K562 (cell line): ENCODE results near the gene SLC66A3. TPM values are rescaled to one million over a fixed set of nuclear protein-coding genes. Genes with fewer than 3 reads are reported as not detected.

Source experiments
- ATF3 ChIP-seq, 2 experiments: fragments of 450-650 bp in 1 of 2; sonication (generic) in 1 of 2; formaldehyde crosslinking in 1 of 2; IDR thresholded peaks in 1 of 2; conservative IDR thresholded peaks in 1 of 2; 2 replicates each; pipeline versions ENCODE4 v1.6.1 to v1.8.1; 2016 to 2023; ENCODE audit warnings: mild to moderate bottlenecking in 2 of 2, moderate library complexity in 2 of 2, inconsistent platforms in 1 of 2, missing genetic modification reagents in 1 of 2
- BDP1 ChIP-seq: IDR thresholded peaks from 3 replicates; pipeline ENCODE4 v1.6.1; 2011; ENCODE audit not compliant: insufficient read length, insufficient read depth
- CBX2 ChIP-seq: fragments of 200-600 bp; sonication (generic); IDR thresholded peaks from one replicate; pipeline ENCODE4 v1.6.1; 2012; ENCODE audit warnings: mild to moderate bottlenecking, low read length, inconsistent platforms; ENCODE audit not compliant: insufficient read depth, poor library complexity, severe bottlenecking
- CHAMP1 ChIP-seq: fragments of 450-650 bp; IDR thresholded peaks from 2 replicates; pipeline ENCODE4 v1.6.1; 2016; ENCODE audit warnings: mild to moderate bottlenecking
- EWSR1 ChIP-seq: fragments of 450-650 bp; IDR thresholded peaks from 2 replicates; pipeline ENCODE4 v1.6.1; 2018; ENCODE audit warnings: borderline replicate concordance, mild to moderate bottlenecking, low read depth, moderate library complexity; ENCODE audit not compliant: partially characterized antibody
- IFI16 ChIP-seq: fragments of 250-450 bp; sonication (Bioruptor Pico); IDR thresholded peaks from 2 replicates; pipeline ENCODE4 v2.1.2; 2022; ENCODE audit warnings: mild to moderate bottlenecking, inconsistent platforms
- KDM1A ChIP-seq, 2 experiments: fragments of 450-650 bp; IDR thresholded peaks; 2 replicates each; pipeline ENCODE4 v1.6.1; 2016; ENCODE audit warnings: mild to moderate bottlenecking in 2 of 2
- KLF16 ChIP-seq: IDR thresholded peaks from 2 replicates; pipeline ENCODE4 v1.6.1; 2016; ENCODE audit warnings: antibody characterized with exemption
- NEUROD1 ChIP-seq: fragments of 150-350 bp; IDR thresholded peaks from 2 replicates; pipeline ENCODE4 v1.6.1; 2014; ENCODE audit warnings: borderline replicate concordance, low read length, low read depth; ENCODE audit not compliant: partially characterized antibody
- NONO ChIP-seq, 2 experiments: fragments of 200-400 bp in 1 of 2; fragments of 450-650 bp in 1 of 2; formaldehyde crosslinking in 1 of 2; IDR thresholded peaks; 2 replicates each; pipeline ENCODE4 v1.6.1; 2017; ENCODE audit warnings: low read depth in 2 of 2, mild to moderate bottlenecking in 2 of 2, moderate library complexity in 2 of 2, low read length in 1 of 2
- PREB ChIP-seq: sonication (generic); formaldehyde crosslinking; IDR thresholded peaks from 2 replicates; pipeline ENCODE4 v1.8.1; 2023; ENCODE audit warnings: mild to moderate bottlenecking, missing genetic modification reagents
- SPI1 ChIP-seq: IDR thresholded peaks from 2 replicates; pipeline ENCODE4 v1.6.1; 2011; ENCODE audit warnings: low read depth, low read length, control low read depth, borderline replicate concordance
- STAG1 ChIP-seq: sonication (generic); formaldehyde crosslinking; IDR thresholded peaks from 2 replicates; pipeline ENCODE4 v1.5.0; 2020; ENCODE audit warnings: missing genetic modification reagents, borderline replicate concordance
- STAT5B ChIP-seq: fragments of 250-450 bp; sonication (Bioruptor Pico); IDR thresholded peaks from 2 replicates; pipeline ENCODE4 v1.8.0; 2021; ENCODE audit warnings: mild to moderate bottlenecking, inconsistent platforms
- ZNF280B ChIP-seq: fragments of 250-450 bp; sonication (Bioruptor Pico); IDR thresholded peaks from 2 replicates; pipeline ENCODE4 v1.5.1; 2021; ENCODE audit warnings: mild to moderate bottlenecking
- ZNF609 ChIP-seq: sonication (generic); formaldehyde crosslinking; IDR thresholded peaks from 2 replicates; pipeline ENCODE4 v1.8.1; 2023; ENCODE audit warnings: missing genetic modification reagents, mild to moderate bottlenecking, borderline replicate concordance
- polyA plus RNA-seq, 8 experiments: library from polyadenylated mRNA; depleted of rRNA in 4 of 8; stranded (reverse) in 5 of 8; unstranded in 3 of 8; fragments of >200 nt; fragmentation: Nextera tagmentation in 2 of 8; fragmentation: Illumina TruSeq in 1 of 8; extraction: Ambion mirVana in 2 of 8; extraction: Trizol in 1 of 8; gene quantifications; 2 replicates each; pipeline versions ENCODE4 v1.2.1 to v1.2.3, GENCODE V29; 2011 to 2014; ENCODE audit warnings: inconsistent platforms in 1 of 8, missing spikeins in 1 of 8
- total RNA-seq, 7 experiments: library from RNA; depleted of rRNA in 6 of 7; stranded (reverse); fragments of >200 nt in 6 of 7; fragmentation: Illumina TruSeq in 2 of 7; extraction: Trizol in 2 of 7; gene quantifications; 2 replicates each; pipeline versions ENCODE4 v1.2.1 to v1.2.3, GENCODE V29; 2011 to 2021; ENCODE audit warnings: low replicate concordance in 1 of 7

Gene SLC66A3
- total and polyA plus RNA-seq, 9 of the 15 experiments (the other 6 are each of a cell fraction or from before 2014, with no cell fraction given) = 2.8 to 30.0 (median 9.1) TPM

- TF ChIP-seq ZNF280B (CRISPR knock-in tag) (no peak), ATF3 (IDR thresholded peaks at IDR 0.05) (peak; percentile 97), ATF3 (CRISPR knock-in tag; conservative IDR thresholded peaks at IDR 0.05) (no peak), EWSR1 (no peak), KLF16 (no peak), KDM1A (IDR thresholded peaks at IDR 0.05) (0 out of 4 replicates have a peak, but pooled peaks of 1 of the 2 experiments have one; percentile 12), NEUROD1 (no peak), BDP1 (no peak), STAG1 (CRISPR knock-in tag) (no peak), CBX2 (no peak), STAT5B (CRISPR knock-in tag) (no peak), PREB (CRISPR knock-in tag) (no peak), ZNF609 (CRISPR knock-in tag) (no peak), NONO (IDR thresholded peaks at IDR 0.05; ENCODE audit: low read depth in 2 of 2, low read length in 1 of 2) (no peak), SPI1 (no peak), IFI16 (no peak), CHAMP1 (0 out of 2 replicates have a peak, but pooled peaks have one; percentile 17)
Observed at GRCh38 chr2:11187083-11187619, 31.9 kb downstream of the SLC66A3 start (continued).
